Liver (tissue), 9 donors: ENCODE results near the gene RSPO4. TPM values are rescaled to one million over a fixed set of nuclear protein-coding genes. Genes with fewer than 3 reads are reported as not detected.
A peak's percentile ranks its signal among the peaks of the same experiment; 100 is the strongest.

ENCODE experiments used
- DNase-seq: peaks from one replicate; pipeline ENCODE4 v3.0.0-alpha.2; 2017; ENCODE audit warnings: low spot score
- H3K27ac ChIP-seq, 2 donors: one replicate each; pipeline ENCODE4 v1.7.0; 2013; ENCODE audit warnings: inconsistent platforms in 2 of 2, low read length in 2 of 2, control low read depth in 1 of 2, low read depth in 1 of 2, mild to moderate bottlenecking in 1 of 2
- H3K27me3 ChIP-seq, 4 donors: one replicate each; pipeline versions ENCODE4 v1.6.1 to v1.7.0; 2013; ENCODE audit warnings: low read length in 3 of 4, inconsistent platforms in 1 of 4, mild to moderate bottlenecking in 1 of 4, moderate library complexity in 1 of 4; ENCODE audit not compliant: control insufficient read depth in 4 of 4, insufficient read depth in 4 of 4
- H3K36me3 ChIP-seq, 4 donors: one replicate each; pipeline versions ENCODE4 v1.6.1 to v1.7.0; 2013; ENCODE audit warnings: low read length in 3 of 4, mild to moderate bottlenecking in 3 of 4, low read depth in 1 of 4, moderate library complexity in 1 of 4; ENCODE audit not compliant: control insufficient read depth in 4 of 4, insufficient read depth in 3 of 4
- H3K4me1 ChIP-seq, 4 donors: one replicate each; pipeline versions ENCODE4 v1.6.1 to v1.7.0; 2013; ENCODE audit warnings: low read length in 3 of 4, mild to moderate bottlenecking in 3 of 4, moderate library complexity in 1 of 4; ENCODE audit not compliant: control insufficient read depth in 4 of 4, insufficient read depth in 4 of 4
- H3K4me3 ChIP-seq, 3 donors: one replicate each; pipeline versions ENCODE4 v1.6.1 to v1.7.0; 2013; ENCODE audit warnings: low read length in 3 of 3, control low read depth in 1 of 3, low read depth in 1 of 3, mild to moderate bottlenecking in 1 of 3
- H3K9ac ChIP-seq, 2 donors: one replicate each; pipeline ENCODE4 v1.7.0; 2013; ENCODE audit warnings: low read length in 2 of 2, mild to moderate bottlenecking in 2 of 2, moderate library complexity in 2 of 2, control low read depth in 1 of 2, low read depth in 1 of 2
- H3K9me3 ChIP-seq, 4 donors: one replicate each; pipeline versions ENCODE4 v1.6.1 to v1.7.0; 2013; ENCODE audit warnings: low read length in 3 of 4; ENCODE audit not compliant: control insufficient read depth in 4 of 4
- ATF3 ChIP-seq: IDR thresholded peaks from 2 replicates; pipeline ENCODE4 v1.6.1; 2016; ENCODE audit warnings: antibody characterized with exemption
- CTCF ChIP-seq: fragments of 150-350 bp; IDR thresholded peaks from 2 replicates; pipeline ENCODE4 v1.5.1; 2017; ENCODE audit warnings: improper control_type of control experiment, low read depth, low read length; ENCODE audit not compliant: missing input control
- EGR1 ChIP-seq, 2 donors: IDR thresholded peaks; 2 replicates each; pipeline ENCODE4 v1.6.1; 2016 to 2018; ENCODE audit warnings: antibody characterized with exemption in 2 of 2, low read depth in 2 of 2
- FOXA1 ChIP-seq: IDR thresholded peaks from 2 replicates; pipeline ENCODE4 v1.6.1; 2016; ENCODE audit warnings: antibody characterized with exemption
- FOXA2 ChIP-seq: IDR thresholded peaks from 2 replicates; pipeline ENCODE4 v1.6.1; 2016; ENCODE audit warnings: antibody characterized with exemption
- GABPA ChIP-seq, 2 donors: IDR thresholded peaks in 1 of 2; conservative IDR thresholded peaks in 1 of 2; 2 replicates each; pipeline ENCODE4 v1.6.1; 2016; ENCODE audit warnings: antibody characterized with exemption in 2 of 2, mild to moderate bottlenecking in 1 of 2, moderate library complexity in 1 of 2
- HNF4A ChIP-seq, 2 donors: conservative IDR thresholded peaks; 2 replicates each; pipeline ENCODE4 v1.6.1; 2016; ENCODE audit warnings: antibody characterized with exemption in 2 of 2, mild to moderate bottlenecking in 2 of 2
- HNF4G ChIP-seq: IDR thresholded peaks from 2 replicates; pipeline ENCODE4 v1.6.1; 2016; ENCODE audit warnings: antibody characterized with exemption
- JUND ChIP-seq, 2 donors: IDR thresholded peaks; 2 replicates each; pipeline ENCODE4 v1.6.1; 2016; ENCODE audit warnings: antibody characterized with exemption in 2 of 2
- MAX ChIP-seq: IDR thresholded peaks from 2 replicates; pipeline ENCODE4 v1.6.1; 2016; ENCODE audit warnings: antibody characterized with exemption
- NR2F2 ChIP-seq: IDR thresholded peaks from 2 replicates; pipeline ENCODE4 v1.6.1; 2016; ENCODE audit warnings: antibody characterized with exemption
- RAD21 ChIP-seq, 2 donors: IDR thresholded peaks; 2 replicates each; pipeline ENCODE4 v1.6.1; 2016; ENCODE audit warnings: antibody characterized with exemption in 2 of 2, mild to moderate bottlenecking in 2 of 2
- REST ChIP-seq: IDR thresholded peaks from 2 replicates; pipeline ENCODE4 v1.6.1; 2016; ENCODE audit warnings: antibody characterized with exemption, mild to moderate bottlenecking
- RXRA ChIP-seq, 2 donors: IDR thresholded peaks; 2 replicates each; pipeline ENCODE4 v1.6.1; 2017 to 2018; ENCODE audit warnings: antibody characterized with exemption in 2 of 2, mild to moderate bottlenecking in 1 of 2
- SP1 ChIP-seq: IDR thresholded peaks from 2 replicates; pipeline ENCODE4 v1.6.1; 2018; ENCODE audit warnings: antibody characterized with exemption, mild to moderate bottlenecking
- TAF1 ChIP-seq: conservative IDR thresholded peaks from 2 replicates; pipeline ENCODE4 v1.6.1; 2016; ENCODE audit warnings: antibody characterized with exemption, mild to moderate bottlenecking
- YY1 ChIP-seq: IDR thresholded peaks from 2 replicates; pipeline ENCODE4 v1.6.1; 2016; ENCODE audit warnings: antibody characterized with exemption, mild to moderate bottlenecking
- ZBTB33 ChIP-seq: IDR thresholded peaks from 2 replicates; pipeline ENCODE4 v1.6.1; 2016; ENCODE audit warnings: antibody characterized with exemption
- WGBS: extraction: QIAGEN DNeasy Blood & Tissue Kit; methylation state at CpG from one replicate; pipeline ENCODE4 v1.1.7; 2013; 5-methylcytosine and 5-hydroxymethylcytosine counted together
- polyA plus RNA-seq, 2 donors: library from polyadenylated mRNA; stranded (reverse) in 1 of 2; unstranded in 1 of 2; fragments of 200-250 nt in 1 of 2; fragments of >200 nt in 1 of 2; fragmentation: Nextera tagmentation in 1 of 2; extraction: Ambion mirVana in 1 of 2; gene quantifications; one replicate each; pipeline versions ENCODE4 v1.2.1 to v1.2.3, GENCODE V29; 2013 to 2015
- total RNA-seq, 2 donors: library from RNA; depleted of rRNA; stranded (reverse); fragments of >200 nt; gene quantifications; one replicate each; pipeline ENCODE4 v1.2.3, GENCODE V29; 2014
- donor health status: healthy.
- donor health status: healthy.
- donor health status: healthy.
- donor health status: healthy.
- donor health status: healthy.

RSPO4 gene
- total and polyA plus RNA-seq, 4 donors = not detected

- Histone ChIP-seq H3K27ac (no peak overlapping the region), H3K36me3 (no peaks in the 10 kb centered on the region), H3K4me3 (no peak overlapping the region), H3K9ac (no peak overlapping the region), H3K27me3 (no peaks in the 10 kb centered on the region), H3K9me3 (no peaks in the 10 kb centered on the region), H3K4me1 (no peaks in the 10 kb centered on the region)
- no peak for DNase-seq
- TF ChIP-seq HNF4G = no peak
- no peak for TF ChIP-seq TAF1
- TF ChIP-seq ZBTB33 = no peak
- TF ChIP-seq NR2F2 = no peak
- no peak for TF ChIP-seq CTCF
- no peak for TF ChIP-seq REST
- TF ChIP-seq SP1 = no peak
- no peak for TF ChIP-seq RAD21 (IDR thresholded peaks at IDR 0.05)
- no peak for TF ChIP-seq EGR1 (IDR thresholded peaks at IDR 0.05; ENCODE audit: low read depth in 2 of 2)
- TF ChIP-seq FOXA2 = no peak
- TF ChIP-seq YY1 = no peak
- no peak for TF ChIP-seq RXRA (IDR thresholded peaks at IDR 0.05)
- TF ChIP-seq HNF4A (conservative IDR thresholded peaks at IDR 0.05) = no peak
- TF ChIP-seq GABPA (IDR thresholded peaks at IDR 0.05 in 1 of 2, conservative IDR thresholded peaks at IDR 0.05 in 1 of 2) = no peak
- TF ChIP-seq FOXA1 = no peak
- TF ChIP-seq JUND (IDR thresholded peaks at IDR 0.05) = no peak
- no peak for TF ChIP-seq MAX
- no peak for TF ChIP-seq ATF3
Observed at GRCh38 chr20:924639-925038, 77.5 kb downstream of the RSPO4 start.

GRCh38 chr20:922781-923180 lies 79.3 kb downstream of the RSPO4 start:
- H3K27ac ChIP-seq = no peak overlapping the region
- no peak overlapping the region for H3K4me3 ChIP-seq
- H3K9me3 ChIP-seq = no peaks in the 10 kb centered on the region
- no peaks in the 10 kb centered on the region for H3K36me3 ChIP-seq
- H3K9ac ChIP-seq = no peak overlapping the region
- TF ChIP-seq GABPA (IDR thresholded peaks at IDR 0.05 in 1 of 2, conservative IDR thresholded peaks at IDR 0.05 in 1 of 2) (no peak), RAD21 (IDR thresholded peaks at IDR 0.05) (no peak), NR2F2 (peak; percentile 77)
- no peak for DNase-seq
- H3K4me1 ChIP-seq = no peaks in the 10 kb centered on the region
- WGBS = 71% methylated on average over 4 of the region's 4 CpGs
- no peaks in the 10 kb centered on the region for H3K27me3 ChIP-seq
